Naive thymus-derived CD8-positive, alpha-beta T cell (primary cell): ENCODE data around the gene VASH1. TPM values are rescaled to one million over a fixed set of nuclear protein-coding genes. Genes with fewer than 3 reads are reported as not detected.
A peak's percentile ranks its signal among the peaks of the same experiment; 100 is the strongest.

ENCODE experiments used
- ATAC-seq, 2 donors: fragments of 150-1000 bp; cut with Tn5 transposase in 1 of 2; sonication (Bioruptor Pico), chemical (Tn5 transposase) in 1 of 2; 1 replicate in 1 of 2; 2 replicates in 1 of 2; pipeline ENCODE4 v1.10.0; 2021; ENCODE audit warnings: mild to moderate bottlenecking in 2 of 2, moderate library complexity in 2 of 2
- POLR2A ChIA-PET: fragments of 350-600 bp; sonication (Branson Sonifier 250); formaldehyde crosslinking; loops from one replicate; lab custom pipeline; 2021; ENCODE audit warnings: antibody characterized with exemption; lab: Charles Lee
- DNase-seq, 10 donors: peaks; one replicate each; pipeline versions ENCODE4 v3.0.0 to v3.0.0-alpha.2; 2020 to 2022
- H3K27ac Mint-ChIP-seq, 10 donors: one replicate each; pipeline ENCODE4 v1.8.0; 2020 to 2022; ENCODE audit warnings: mild to moderate bottlenecking in 10 of 10, mixed read lengths in 10 of 10, moderate library complexity in 4 of 10, inconsistent platforms in 1 of 10
- H3K27me3 Mint-ChIP-seq, 5 donors: one replicate each; pipeline ENCODE4 v1.8.0; 2021 to 2022; ENCODE audit warnings: mixed read lengths in 5 of 5
- H3K36me3 Mint-ChIP-seq, 3 donors: one replicate each; pipeline ENCODE4 v1.8.0; 2020 to 2022; ENCODE audit warnings: mixed read lengths in 3 of 3, mild to moderate bottlenecking in 2 of 3, inconsistent platforms in 1 of 3
- H3K4me1 Mint-ChIP-seq, 4 donors: one replicate each; pipeline ENCODE4 v1.8.0; 2021 to 2022; ENCODE audit warnings: mixed read lengths in 4 of 4
- H3K4me3 Mint-ChIP-seq, 10 donors: one replicate each; pipeline ENCODE4 v1.8.0; 2020 to 2022; ENCODE audit warnings: mild to moderate bottlenecking in 10 of 10, mixed read lengths in 10 of 10, moderate library complexity in 6 of 10, inconsistent platforms in 1 of 10
- H3K9me3 Mint-ChIP-seq, 9 donors: one replicate each; pipeline ENCODE4 v1.8.0; 2020 to 2022; ENCODE audit warnings: mixed read lengths in 9 of 9, mild to moderate bottlenecking in 3 of 9, inconsistent platforms in 1 of 9, moderate library complexity in 1 of 9
- polyA plus RNA-seq, 3 donors: library from polyadenylated mRNA; unstranded; fragments of 300-500 nt; fragmentation: Illumina TruSeq; gene quantifications; one replicate each; pipeline ENCODE4 v1.2.3, GENCODE V29; 2021
- total RNA-seq, 8 experiments: library from RNA in 2 of 8; stranded (reverse) in 2 of 8; gene quantifications; one replicate each; pipeline ENCODE4 v1.2.3 and lab custom pipeline; 2021 to 2026

Gene VASH1
- total and polyA plus RNA-seq, 5 experiments from 2014 or later, result 0.22 to 4.8 (median 1.3) TPM

DNA sequence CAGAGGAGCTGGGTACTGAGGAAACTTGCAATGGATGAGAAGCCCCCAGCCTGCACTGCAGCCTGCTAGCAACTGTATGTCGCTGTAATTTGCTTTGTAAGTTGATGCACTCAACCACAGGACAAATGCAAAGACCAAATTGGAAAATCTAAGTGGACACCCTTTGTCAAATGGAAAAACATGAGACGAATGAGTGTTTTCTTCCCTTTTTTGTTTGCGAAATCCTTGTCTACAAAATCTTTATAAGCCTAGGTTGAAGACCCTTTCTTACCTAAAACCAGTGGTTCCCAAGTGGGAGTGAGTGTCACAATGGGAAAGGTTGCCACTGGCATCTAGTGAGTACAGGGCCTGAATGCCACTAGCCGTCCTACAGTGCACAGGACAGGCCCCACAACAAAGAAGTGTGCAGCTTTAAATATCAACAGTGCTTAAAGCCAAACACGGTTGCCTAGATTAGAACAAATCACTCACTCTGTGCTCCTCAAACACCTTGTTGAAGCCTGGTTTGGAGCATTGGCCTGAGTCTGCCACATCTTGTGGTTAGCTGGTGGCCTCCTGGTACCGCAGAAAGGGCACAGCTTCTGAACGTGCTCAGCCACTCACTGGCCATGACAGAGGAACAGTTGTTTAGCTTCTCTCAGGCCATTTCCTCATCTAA lies 7.6 kb upstream of the VASH1 start:
- peaks cover 0 to 8% (median 0%) of the 10 kb centered on the region in 9 donors for H3K9me3 Mint-ChIP-seq
- H3K4me1 Mint-ChIP-seq, result no peaks in the 10 kb centered on the region
- no peak overlapping the region for H3K27ac Mint-ChIP-seq
- H3K4me3 Mint-ChIP-seq, result no peak overlapping the region
- H3K36me3 Mint-ChIP-seq, result no peaks in the 10 kb centered on the region
- no peak for DNase-seq
- no peak for ATAC-seq
- peaks cover 5 to 10% (median 9%) of the 10 kb centered on the region in 5 donors for H3K27me3 Mint-ChIP-seq
- POLR2A ChIA-PET, result no interaction called here

DNA sequence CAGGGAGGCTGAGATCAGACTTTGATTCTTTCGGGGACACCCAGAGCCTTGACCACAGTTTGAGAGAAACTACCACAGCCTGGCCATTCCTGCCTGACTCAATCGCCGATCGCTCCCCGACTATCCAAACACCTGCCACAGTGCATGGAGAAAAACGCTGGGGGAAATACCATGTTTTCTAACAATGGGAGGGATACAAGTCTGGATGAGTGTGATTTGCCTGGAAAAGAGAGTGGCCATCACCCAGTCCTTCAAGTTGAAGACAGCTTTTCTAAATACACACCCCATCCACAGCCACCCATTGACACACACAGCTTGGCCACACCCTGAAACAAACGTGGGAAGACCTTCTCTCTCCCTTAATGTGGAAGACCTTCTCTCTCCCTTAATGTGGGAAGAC lies 6.7 kb upstream of the VASH1 start:
- H3K4me1 Mint-ChIP-seq, result no peaks in the 10 kb centered on the region
- no peak overlapping the region for H3K4me3 Mint-ChIP-seq
- no peak for ATAC-seq
- DNase-seq, result no peak
- H3K27me3 Mint-ChIP-seq, result peaks cover 5 to 16% (median 12%) of the 10 kb centered on the region in 5 donors
- POLR2A ChIA-PET, result interaction anchor here (0.6 kb wide), 1 partner anchor 1157 kb away, joined by 3 read pairs; no protein-coding TSS in a partner anchor
- peaks cover 0 to 2% (median 0%) of the 10 kb centered on the region in 9 donors for H3K9me3 Mint-ChIP-seq
- no peak overlapping the region for H3K27ac Mint-ChIP-seq
- no peaks in the 10 kb centered on the region for H3K36me3 Mint-ChIP-seq

DNA sequence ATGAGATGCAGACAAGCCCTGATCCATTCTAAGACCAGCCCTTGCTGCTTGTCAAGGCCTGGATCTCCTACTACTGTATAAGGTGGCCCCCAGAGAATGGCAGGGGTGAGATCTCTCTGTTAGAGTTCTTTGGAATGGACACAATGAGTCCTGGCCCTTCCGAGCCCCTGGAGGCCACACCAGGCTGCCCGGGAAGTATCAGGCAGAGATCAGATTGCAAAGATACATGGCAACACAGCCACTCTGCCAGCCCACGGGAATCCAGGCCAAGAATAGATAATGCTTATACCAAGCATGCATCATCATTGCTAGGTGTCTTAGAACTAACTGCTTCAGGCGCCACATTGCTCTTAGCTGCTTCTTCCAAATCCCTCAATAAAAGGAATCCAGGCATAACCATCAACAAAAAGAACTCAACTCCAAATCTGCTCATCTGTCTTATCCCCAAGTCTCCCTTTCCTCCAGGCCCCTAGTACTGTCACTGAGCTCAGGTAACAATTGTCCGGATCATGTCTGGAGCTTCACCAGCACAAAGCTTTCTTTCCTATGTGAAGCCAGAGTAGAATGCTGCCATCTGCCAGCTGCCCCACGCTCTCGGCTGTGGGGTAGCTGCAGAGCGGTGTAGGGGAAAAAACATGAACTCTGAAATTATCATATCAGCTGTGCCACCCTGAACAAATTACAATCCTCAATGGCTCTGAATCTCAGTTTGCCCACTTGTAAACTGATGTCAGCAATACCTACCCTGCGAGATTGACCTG lies 5.5 kb upstream of the VASH1 start:
- no peaks in the 10 kb centered on the region for H3K36me3 Mint-ChIP-seq
- POLR2A ChIA-PET, result no interaction called here
- H3K4me3 Mint-ChIP-seq, result no peak overlapping the region
- H3K27me3 Mint-ChIP-seq, result peaks cover 5 to 24% (median 15%) of the 10 kb centered on the region in 5 donors
- H3K4me1 Mint-ChIP-seq, result peaks cover 0 to 4% (median 2%) of the 10 kb centered on the region in 4 donors
- H3K9me3 Mint-ChIP-seq, result peaks cover 0 to 2% (median 0%) of the 10 kb centered on the region in 9 donors
- DNase-seq (no peak), ATAC-seq (no peak)
- H3K27ac Mint-ChIP-seq, result no peak overlapping the region

DNA sequence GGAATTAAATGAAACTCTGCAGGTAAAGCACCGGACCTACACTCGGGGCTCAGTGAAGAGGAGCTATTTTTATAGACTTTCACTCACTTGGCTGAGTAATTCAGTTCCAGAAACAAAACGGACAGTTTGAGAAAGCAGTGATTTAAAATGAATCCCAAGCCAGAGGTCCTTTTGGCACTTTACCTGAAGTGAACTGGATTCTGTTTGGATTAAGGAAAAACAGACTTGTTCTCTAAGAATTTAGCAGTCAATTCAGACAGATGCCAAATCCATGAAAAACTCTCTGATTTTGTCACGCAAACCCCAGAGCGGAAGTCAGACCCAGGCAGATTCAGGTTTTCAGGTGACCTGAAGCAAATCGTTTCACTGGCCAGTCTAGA lies 4.9 kb upstream of the VASH1 start:
- DNase-seq (no peak), ATAC-seq (no peak)
- POLR2A ChIA-PET, result no interaction called here
- Mint-ChIP-seq H3K36me3 (no peaks in the 10 kb centered on the region), H3K27me3 (peaks cover 5 to 25% (median 15%) of the 10 kb centered on the region in 5 donors), H3K27ac (no peak overlapping the region), H3K9me3 (peaks cover 0 to 1% (median 0%) of the 10 kb centered on the region in 9 donors), H3K4me3 (no peak overlapping the region), H3K4me1 (peaks cover 0 to 6% (median 3%) of the 10 kb centered on the region in 4 donors)

DNA sequence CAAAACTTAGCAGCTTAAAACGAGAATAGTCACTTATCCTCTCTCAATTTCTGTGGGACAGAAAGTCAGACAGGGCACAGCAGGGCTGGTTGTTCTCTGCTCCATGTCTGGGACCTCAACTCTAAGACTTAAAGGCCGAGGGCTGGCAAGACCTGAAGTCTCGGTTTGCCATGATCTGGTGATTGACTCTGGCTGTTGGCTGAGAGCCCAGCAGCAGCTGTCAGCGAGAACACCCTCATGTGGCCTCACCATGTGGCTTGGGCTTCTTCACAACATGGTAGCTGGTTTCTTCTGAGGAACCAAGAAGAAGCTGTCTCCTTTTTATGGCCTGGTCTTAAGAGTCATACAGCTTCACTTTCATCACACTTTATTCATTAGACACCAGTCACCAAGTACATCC lies 1.7 kb upstream of the VASH1 start:
- peaks cover 5 to 35% (median 20%) of the 10 kb centered on the region in 5 donors for H3K27me3 Mint-ChIP-seq
- H3K4me1 Mint-ChIP-seq, result peaks cover 4 to 15% (median 12%) of the 10 kb centered on the region in 4 donors
- H3K27ac Mint-ChIP-seq, result no peak overlapping the region
- no peaks in the 10 kb centered on the region for H3K36me3 Mint-ChIP-seq
- POLR2A ChIA-PET, result no interaction called here
- ATAC-seq (no peak), DNase-seq (no peak)
- peak overlapping the region in 2 of 10 donors; percentile 16 to 45 for H3K4me3 Mint-ChIP-seq
- no peaks in the 10 kb centered on the region for H3K9me3 Mint-ChIP-seq

DNA sequence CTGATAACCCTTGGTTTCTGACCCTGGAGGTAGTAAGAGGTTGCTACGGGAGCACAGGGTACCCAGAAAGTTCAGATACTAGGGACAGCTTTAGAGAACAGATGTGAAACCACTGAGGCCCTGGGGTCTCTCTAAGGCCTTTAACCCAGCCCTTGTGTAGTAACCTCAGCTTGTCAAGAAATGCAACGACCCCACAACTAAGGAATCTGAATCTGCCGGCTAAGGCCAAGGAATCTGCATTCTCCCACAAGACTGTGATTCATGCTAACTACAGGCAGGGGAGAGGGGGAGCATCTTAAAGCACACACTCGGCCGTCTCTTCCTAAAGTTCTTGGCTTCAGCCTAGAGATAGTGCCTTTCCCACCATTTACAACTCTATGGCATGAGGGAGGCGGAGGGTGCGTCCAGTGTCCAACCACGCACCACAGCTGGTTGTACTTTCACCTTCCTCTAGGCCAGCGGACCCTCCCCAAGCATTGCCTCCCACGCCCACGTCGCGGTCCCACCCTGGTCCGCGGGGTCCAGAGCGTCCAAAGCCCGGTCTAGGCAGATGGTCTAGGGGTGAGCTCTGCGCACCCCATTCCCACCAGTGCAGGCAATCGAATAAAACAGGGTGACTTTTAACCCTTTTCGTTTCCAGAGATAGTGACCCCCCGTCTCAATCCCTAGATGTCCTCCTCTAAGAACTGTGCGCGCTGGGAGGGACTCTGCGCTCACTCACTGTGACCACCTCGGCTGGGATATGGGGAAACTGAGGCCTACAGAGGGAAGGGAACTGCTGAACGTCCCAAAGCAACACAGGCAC lies 735 bp upstream of the VASH1 start:
- no peaks in the 10 kb centered on the region for H3K36me3 Mint-ChIP-seq
- POLR2A ChIA-PET, result interaction anchor here (1.5 kb wide), 1 partner anchor 52 kb away, joined by 6 read pairs; the partner anchor contains the start of gene ANGEL1
- DNase-seq (no peak), ATAC-seq (no peak)
- H3K4me3 Mint-ChIP-seq, result peak overlapping the region; percentile 68 to 85 (median 76)
- H3K27me3 Mint-ChIP-seq, result peaks cover 5 to 36% (median 20%) of the 10 kb centered on the region in 5 donors
- no peaks in the 10 kb centered on the region for H3K9me3 Mint-ChIP-seq
- peak overlapping the region in 1 of 10 donors; percentile 56 for H3K27ac Mint-ChIP-seq
- peaks cover 4 to 15% (median 12%) of the 10 kb centered on the region in 4 donors for H3K4me1 Mint-ChIP-seq

DNA sequence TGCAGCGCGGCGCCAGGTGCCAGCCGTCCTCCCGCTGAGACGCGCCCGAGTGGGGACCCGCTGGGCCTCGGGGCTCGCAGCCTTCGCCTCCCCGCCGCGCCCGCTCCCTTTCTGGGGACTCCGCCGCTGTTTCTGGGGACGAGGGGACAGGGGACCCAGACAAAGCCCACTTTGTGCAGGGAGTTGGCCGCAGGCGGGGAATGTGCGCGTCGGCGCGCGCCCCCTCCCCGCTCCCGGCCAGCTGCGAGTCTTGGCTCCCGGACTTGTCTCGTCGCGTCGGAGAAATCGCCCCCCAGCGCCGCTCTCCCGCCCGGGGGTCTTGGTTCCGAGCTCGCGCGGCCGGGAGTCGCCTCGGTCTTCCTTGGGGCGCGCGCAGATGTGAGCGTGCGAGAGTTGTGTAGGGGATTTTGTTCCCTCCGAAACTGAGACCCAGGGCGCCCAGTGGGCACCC lies 717 bp downstream of the VASH1 start:
- POLR2A ChIA-PET, result interaction anchor here (0.7 to 1.5 kb wide), 2 partner anchors 21 to 51 kb away, joined by 3 to 6 read pairs; partner anchors contain the start of gene ANGEL1
- H3K4me3 Mint-ChIP-seq, result peak overlapping the region; percentile 73 to 88 (median 82)
- no peaks in the 10 kb centered on the region for H3K9me3 Mint-ChIP-seq
- H3K36me3 Mint-ChIP-seq, result no peaks in the 10 kb centered on the region
- peaks cover 5 to 42% (median 19%) of the 10 kb centered on the region in 5 donors for H3K27me3 Mint-ChIP-seq
- peaks cover 4 to 15% (median 12%) of the 10 kb centered on the region in 4 donors for H3K4me1 Mint-ChIP-seq
- ATAC-seq (peak in 1 of 2 donors; percentile 5), DNase-seq (no peak)
- H3K27ac Mint-ChIP-seq, result peak overlapping the region in 1 of 10 donors; percentile 55

DNA sequence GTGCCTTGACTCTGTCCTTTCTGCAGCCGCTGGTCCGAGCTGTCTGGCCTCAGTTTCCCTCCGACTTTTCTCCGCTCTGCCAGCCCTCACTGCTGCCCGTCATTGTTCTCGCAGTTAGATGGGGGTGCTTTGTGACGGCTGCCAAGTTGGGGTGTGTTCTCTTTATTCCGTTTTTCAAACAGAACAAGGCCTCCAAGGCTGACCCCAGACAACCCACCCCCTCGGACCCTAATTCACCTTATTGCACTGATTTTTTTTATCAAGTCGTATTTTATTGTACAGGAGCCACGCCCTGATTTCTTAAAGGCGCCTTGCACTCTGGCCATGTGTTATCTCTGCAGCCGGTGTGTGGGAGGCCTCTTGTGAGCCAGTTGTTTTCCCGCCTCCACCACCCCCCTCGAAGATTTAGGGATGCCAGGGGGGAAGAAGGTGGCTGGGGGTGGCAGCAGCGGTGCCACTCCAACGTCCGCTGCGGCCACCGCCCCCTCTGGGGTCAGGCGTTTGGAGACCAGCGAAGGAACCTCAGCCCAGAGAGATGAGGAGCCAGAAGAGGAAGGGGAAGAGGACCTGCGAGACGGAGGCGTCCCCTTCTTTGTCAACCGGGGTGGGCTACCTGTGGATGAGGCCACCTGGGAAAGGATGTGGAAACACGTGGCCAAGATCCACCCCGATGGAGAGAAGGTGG lies 1.3 kb downstream of the VASH1 start:
- DNase-seq (no peak), ATAC-seq (no peak)
- H3K9me3 Mint-ChIP-seq, result no peaks in the 10 kb centered on the region
- no peaks in the 10 kb centered on the region for H3K36me3 Mint-ChIP-seq
- H3K4me3 Mint-ChIP-seq, result peak overlapping the region; percentile 73 to 88 (median 82)
- peak overlapping the region in 1 of 10 donors; percentile 55 for H3K27ac Mint-ChIP-seq
- POLR2A ChIA-PET, result interaction anchor here (0.7 kb wide), 1 partner anchor 21 kb away, joined by 3 read pairs; no protein-coding TSS in a partner anchor
- peaks cover 4 to 17% (median 12%) of the 10 kb centered on the region in 4 donors for H3K4me1 Mint-ChIP-seq
- peaks cover 5 to 42% (median 19%) of the 10 kb centered on the region in 5 donors for H3K27me3 Mint-ChIP-seq

DNA sequence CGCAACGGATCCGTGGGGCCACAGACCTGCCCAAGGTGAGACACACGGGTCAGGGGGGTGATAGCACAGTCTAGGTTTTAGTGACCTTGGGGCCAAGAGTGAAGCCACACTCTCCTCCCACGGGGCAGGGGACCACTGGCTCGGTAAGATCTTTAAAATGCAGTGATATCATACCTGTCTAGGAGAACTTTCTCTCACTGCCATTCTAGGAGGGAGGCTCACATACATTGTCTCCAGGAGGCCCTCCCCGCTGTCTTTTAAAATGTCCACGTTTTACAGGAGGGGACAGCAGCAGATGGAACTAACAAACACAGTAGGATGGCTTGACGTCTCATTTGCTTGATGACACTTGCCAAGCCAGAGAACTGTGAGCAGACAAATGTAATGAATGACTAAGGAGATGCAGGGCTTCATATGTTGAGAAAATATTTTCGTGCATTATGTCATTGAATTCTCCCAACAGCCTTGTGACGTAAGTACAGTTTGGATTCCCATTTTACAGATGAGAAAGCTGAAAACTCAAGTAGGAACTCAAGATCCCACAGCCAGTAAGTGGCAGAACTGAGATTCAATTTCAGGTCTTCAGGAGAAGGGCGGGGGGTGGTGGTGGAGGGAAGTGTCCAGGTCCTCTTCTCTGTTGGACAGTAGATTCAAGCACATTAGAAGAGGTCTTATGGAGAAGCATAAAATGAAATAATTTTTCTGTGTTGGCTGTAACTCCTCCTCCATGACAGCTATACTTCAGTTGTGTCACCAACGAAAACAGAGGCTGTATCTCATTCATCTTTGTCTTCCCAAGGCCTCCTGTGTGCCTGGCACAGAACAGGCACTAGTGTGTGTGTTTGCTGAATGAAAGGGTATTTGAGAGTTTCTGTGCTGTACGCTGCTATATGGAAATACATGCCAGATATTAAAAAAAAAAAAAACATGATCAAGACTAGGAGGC lies 2.1 kb downstream of the VASH1 start:
- ATAC-seq, result no peak
- POLR2A ChIA-PET, result no interaction called here
- Mint-ChIP-seq H3K4me1 (peaks cover 6 to 25% (median 17%) of the 10 kb centered on the region in 4 donors), H3K27me3 (peaks cover 1 to 36% (median 14%) of the 10 kb centered on the region in 5 donors), H3K36me3 (no peaks in the 10 kb centered on the region), H3K27ac (peak overlapping the region in 1 of 10 donors; percentile 4), H3K4me3 (peak overlapping the region in 9 of 10 donors; percentile 10 to 82 (median 58)), H3K9me3 (no peaks in the 10 kb centered on the region)
- no peak for DNase-seq

DNA sequence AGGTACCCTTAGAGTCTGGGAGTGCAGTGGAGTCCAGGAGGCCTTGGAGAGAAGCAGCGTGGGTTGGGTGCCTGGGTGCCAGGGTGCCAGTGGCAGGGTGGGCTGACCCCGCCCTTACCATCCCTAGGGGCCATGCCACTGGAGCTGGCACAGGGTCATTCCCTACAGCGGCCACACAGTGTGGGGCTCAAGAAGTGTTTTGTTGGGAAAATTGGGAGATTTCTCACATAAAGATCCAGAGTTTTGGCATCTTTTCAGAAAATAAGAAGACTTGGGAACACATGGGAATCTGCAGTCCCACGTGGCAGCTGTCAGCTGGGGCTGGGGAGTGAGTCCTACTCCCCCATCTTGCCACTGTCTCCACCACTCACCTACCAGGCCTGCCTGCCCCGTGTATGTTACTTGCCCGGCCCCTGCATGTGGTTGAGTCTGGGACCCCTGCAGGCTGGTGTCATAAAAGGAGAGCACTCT lies 4.2 kb downstream of the VASH1 start:
- no peak for ATAC-seq
- Mint-ChIP-seq H3K4me1 (peaks cover 8 to 33% (median 24%) of the 10 kb centered on the region in 4 donors), H3K27me3 (peaks cover 0 to 27% (median 2%) of the 10 kb centered on the region in 5 donors), H3K9me3 (no peaks in the 10 kb centered on the region), H3K36me3 (no peaks in the 10 kb centered on the region), H3K4me3 (no peak overlapping the region), H3K27ac (peak overlapping the region in 2 of 10 donors; percentile 11 to 41)
- no peak for DNase-seq
- POLR2A ChIA-PET, result no interaction called here
